CD4-positive, alpha-beta T cell treated with Interleukin-21 for 1 hour (primary cell): ENCODE data around the gene PPOX.

Source experiments
- DNase-seq: peaks from one replicate; pipeline ENCODE4 v3.0.0-alpha.2; 2020

The PPOX gene

GRCh38 chr1:161165742-161166668 is at the start of gene PPOX:
Gene PPOX (plus strand): TSS chr1:161166426. CDS start chr1:161166848, 422 bp downstream.
- DNase-seq = peak; percentile 97

- peak; percentile 86 for DNase-seq
Measured at GRCh38 chr1:161117759-161118581, 48.3 kb upstream of the PPOX start, which contains the start of the genes NIT1 and PFDN2. Gene NIT1 (plus strand): TSS chr1:161118105. CDS start chr1:161118177, 72 bp downstream. Gene PFDN2 (minus strand): TSS chr1:161118037. CDS start chr1:161118026, 11 bp downstream.

- peak; percentile 84 for DNase-seq
Measured at GRCh38 chr1:161119092-161119903, 46.9 kb upstream of the PPOX start.

GRCh38 chr1:161121042-161121650 is 45.1 kb upstream of the PPOX start:
- no peak for DNase-seq

GRCh38 chr1:161121834-161122233 is 44.4 kb upstream of the PPOX start:
- DNase-seq = no peak

GRCh38 chr1:161122967-161123366 is 43.3 kb upstream of the PPOX start:
- DNase-seq = no peak

- DNase-seq = no peak
Measured at GRCh38 chr1:161127649-161128048, 38.6 kb upstream of the PPOX start.

- no peak for DNase-seq
Measured at GRCh38 chr1:161128591-161129420, 37.4 kb upstream of the PPOX start.

- DNase-seq = no peak
Measured at GRCh38 chr1:161130266-161130665, 36.0 kb upstream of the PPOX start.

GRCh38 chr1:161131523-161132409 is 34.5 kb upstream of the PPOX start:
- DNase-seq = peak; percentile 31

GRCh38 chr1:161132410-161133219 is 33.6 kb upstream of the PPOX start, which contains the start of gene DEDD:
Gene DEDD (minus strand): TSS chr1:161132667. CDS start chr1:161124462, 8,205 bp downstream.
- peak; percentile 97 for DNase-seq

GRCh38 chr1:161133220-161133740 is 32.9 kb upstream of the PPOX start:
- no peak for DNase-seq

GRCh38 chr1:161137881-161138280 is 28.3 kb upstream of the PPOX start:
- DNase-seq = no peak

GRCh38 chr1:161138431-161138830 is 27.8 kb upstream of the PPOX start:
- DNase-seq = no peak

- peak; percentile 67 for DNase-seq
Measured at GRCh38 chr1:161139766-161140165, 26.5 kb upstream of the PPOX start.

GRCh38 chr1:161140755-161141400 is 25.3 kb upstream of the PPOX start:
- DNase-seq = no peak

GRCh38 chr1:161145832-161146231 is 20.4 kb upstream of the PPOX start:
- no peak for DNase-seq

GRCh38 chr1:161153176-161153575 is 13.1 kb upstream of the PPOX start:
- DNase-seq = no peak
